ENCODE measurements around the gene NTHL1.

GRCh38 chr16:2060346-2060745 is 12.7 kb upstream of the NTHL1 start:
- TF ChIP-seq BRCA1 (IDR thresholded peaks at IDR 0.05; ENCODE audit: low read depth, low read length) (no peak), POLR2A (IDR thresholded peaks at IDR 0.05; ENCODE audit: control extremely low read depth in 1 of 2, low read depth in 2 of 2, low read length in 2 of 2) (no peak), CTCF (IDR thresholded peaks at IDR 0.05; ENCODE audit: control extremely low read depth in 1 of 3, insufficient read depth in 1 of 3, low read depth in 1 of 3, low read length in 3 of 3) (no peak), SIN3A (conservative IDR thresholded peaks at IDR 0.05 in 1 of 2, IDR thresholded peaks at IDR 0.05 in 1 of 2; ENCODE audit: low read depth in 1 of 2, low read length in 2 of 2) (no peak), ZNF274 (IDR thresholded peaks at IDR 0.05; ENCODE audit: borderline replicate concordance, extremely low read depth, low read length) (no peak)

Measured in H1 (cell line).